Colonic mucosa (tissue), 4 donors: ENCODE measurements around the gene FAM227B. TPM values are rescaled to one million over a fixed set of nuclear protein-coding genes. Genes with fewer than 3 reads are reported as not detected.
"Not testable (repeated sequence)": the region's sequence is repeated elsewhere in the genome, so short reads cannot be mapped to it uniquely, and the experiment has no call there.

Experiments
- DNase-seq: peaks from one replicate; pipeline ENCODE4 v3.0.0-alpha.2; 2020
- H3K27ac ChIP-seq: fragments of 200-600 bp; one replicate; pipeline ENCODE4 v1.8.0; 2021
- H3K27me3 ChIP-seq: fragments of 200-600 bp; one replicate; pipeline ENCODE4 v1.8.0; 2021
- H3K36me3 ChIP-seq: fragments of 200-600 bp; one replicate; pipeline ENCODE4 v1.8.0; 2021
- H3K4me1 ChIP-seq: fragments of 200-600 bp; one replicate; pipeline ENCODE4 v1.8.0; 2021; ENCODE audit warnings: mild to moderate bottlenecking
- H3K4me3 ChIP-seq: fragments of 200-600 bp; one replicate; pipeline ENCODE4 v1.8.0; 2021
- H3K9ac ChIP-seq, 2 donors: one replicate each; pipeline ENCODE4 v1.7.0; 2013; ENCODE audit warnings: control low read depth in 2 of 2, low read depth in 2 of 2, low read length in 2 of 2
- H3K9me3 ChIP-seq: fragments of 200-600 bp; one replicate; pipeline ENCODE4 v1.8.0; 2021
- intact Hi-C: fragments of 100-400 bp; cut with DNase I; formaldehyde crosslinking; loops from one replicate; pipeline ENCODE4 v1.14.1; 2022
- total RNA-seq, 2 donors: library from RNA; stranded (reverse); fragmentation: NEBNext Ultra II Directional in 1 of 2; extraction: Animal tissue kit (Norgen Biotek cat#: 25700) in 1 of 2; gene quantifications; one replicate each; pipeline ENCODE4 v1.2.1, GENCODE V29; 2021
- TF ChIP-seq, protein P1 (sequence below): fragments of 200-600 bp; IDR thresholded peaks from one replicate; pipeline ENCODE4 v1.8.0; 2022; ENCODE audit warnings: antibody characterized with exemption, mild to moderate bottlenecking
- donor health status: healthy.
- donor health status: DM: no; HTN: no; CAD: no.
- donor health status: DM: no; HTN: no; CAD: no.

The FAM227B gene
- total RNA-seq, 2 donors from 2014 or later: 1.0 to 2.3 TPM

DNA sequence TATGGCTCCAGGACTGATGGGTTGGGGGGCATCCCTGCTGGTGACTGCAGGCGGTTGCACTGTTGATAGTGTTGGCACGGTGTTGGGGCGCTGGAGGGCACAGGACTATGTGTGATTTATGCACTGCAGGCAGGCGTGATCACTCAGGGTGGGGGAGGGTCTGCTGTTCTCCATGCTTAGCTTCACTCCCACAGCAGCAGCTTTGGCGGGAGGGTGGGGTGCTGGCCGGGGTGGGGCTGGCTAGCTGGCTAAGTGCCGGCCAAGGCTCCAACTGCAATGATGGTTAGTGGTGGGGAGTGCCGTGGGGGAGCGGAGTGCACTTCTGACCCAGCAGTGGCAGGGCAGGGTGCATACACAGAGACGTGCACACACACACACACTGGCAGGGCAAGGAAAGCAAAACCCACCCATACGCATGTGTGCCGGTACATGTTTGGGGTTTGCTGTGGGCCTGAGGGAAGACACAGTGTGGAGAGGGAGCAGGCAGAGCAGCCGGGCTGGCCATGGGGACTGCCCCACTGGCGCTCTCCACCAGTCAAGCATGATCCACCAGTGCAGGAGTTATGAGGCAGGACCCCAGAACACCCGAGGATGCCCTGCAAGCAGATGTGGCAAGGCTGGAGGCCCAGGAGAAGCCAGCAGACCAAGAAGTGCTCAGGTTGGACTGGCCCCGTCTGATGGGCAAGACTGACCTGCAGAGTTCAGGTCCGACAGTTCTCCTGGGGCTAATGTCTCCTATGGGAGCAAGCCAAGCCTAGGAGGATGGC lies 214.1 kb downstream of the FAM227B start:
- intact Hi-C loops: no loop called here
- TF ChIP-seq, protein P1, sequence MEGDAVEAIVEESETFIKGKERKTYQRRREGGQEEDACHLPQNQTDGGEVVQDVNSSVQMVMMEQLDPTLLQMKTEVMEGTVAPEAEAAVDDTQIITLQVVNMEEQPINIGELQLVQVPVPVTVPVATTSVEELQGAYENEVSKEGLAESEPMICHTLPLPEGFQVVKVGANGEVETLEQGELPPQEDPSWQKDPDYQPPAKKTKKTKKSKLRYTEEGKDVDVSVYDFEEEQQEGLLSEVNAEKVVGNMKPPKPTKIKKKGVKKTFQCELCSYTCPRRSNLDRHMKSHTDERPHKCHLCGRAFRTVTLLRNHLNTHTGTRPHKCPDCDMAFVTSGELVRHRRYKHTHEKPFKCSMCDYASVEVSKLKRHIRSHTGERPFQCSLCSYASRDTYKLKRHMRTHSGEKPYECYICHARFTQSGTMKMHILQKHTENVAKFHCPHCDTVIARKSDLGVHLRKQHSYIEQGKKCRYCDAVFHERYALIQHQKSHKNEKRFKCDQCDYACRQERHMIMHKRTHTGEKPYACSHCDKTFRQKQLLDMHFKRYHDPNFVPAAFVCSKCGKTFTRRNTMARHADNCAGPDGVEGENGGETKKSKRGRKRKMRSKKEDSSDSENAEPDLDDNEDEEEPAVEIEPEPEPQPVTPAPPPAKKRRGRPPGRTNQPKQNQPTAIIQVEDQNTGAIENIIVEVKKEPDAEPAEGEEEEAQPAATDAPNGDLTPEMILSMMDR: no peak
- H3K27me3 ChIP-seq: no peaks in the 10 kb centered on the region
- no peaks in the 10 kb centered on the region for H3K36me3 ChIP-seq
- no peak overlapping the region for H3K9ac ChIP-seq
- no peaks in the 10 kb centered on the region for H3K9me3 ChIP-seq
- H3K27ac ChIP-seq: no peak overlapping the region
- H3K4me1 ChIP-seq: no peaks in the 10 kb centered on the region
- no peak for DNase-seq
- H3K4me3 ChIP-seq: no peak overlapping the region

DNA sequence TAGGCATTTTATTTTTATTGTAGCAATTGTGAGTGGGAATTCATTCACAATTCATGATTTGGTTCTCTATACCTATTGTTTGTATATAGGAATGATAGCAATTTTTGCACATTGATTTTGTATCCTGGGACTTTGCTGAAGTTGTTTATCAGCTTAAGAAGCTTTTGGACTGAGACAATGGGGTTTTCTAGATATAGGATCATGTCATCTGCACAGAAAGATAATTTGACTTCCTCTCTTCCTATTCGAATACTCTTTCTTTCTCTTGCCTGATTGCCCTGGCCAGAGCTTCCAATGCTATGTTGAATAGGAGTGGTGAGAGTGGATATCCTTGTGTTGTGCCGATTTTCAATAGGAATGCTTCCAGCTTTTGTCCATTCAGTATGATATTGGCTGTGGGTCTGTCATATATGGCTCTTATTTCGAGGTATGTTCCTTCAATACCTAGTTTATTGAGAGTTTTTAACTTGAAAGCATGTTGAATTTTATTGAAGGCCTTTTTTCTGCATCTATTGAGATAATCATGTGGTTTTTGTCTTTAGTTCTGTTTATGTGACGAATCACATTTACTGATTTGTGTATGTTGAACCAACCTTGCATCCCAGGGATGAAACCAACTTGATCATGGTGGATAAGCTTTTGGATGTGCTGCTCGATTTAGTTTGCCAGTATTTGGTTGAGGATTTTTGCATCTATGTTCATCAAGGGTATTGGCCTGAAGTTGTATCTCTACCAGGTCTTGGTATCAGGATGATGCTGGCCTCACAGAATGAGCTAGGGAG lies 217.9 kb downstream of the FAM227B start:
- H3K27me3 ChIP-seq, H3K4me1 ChIP-seq, DNase-seq, H3K4me3 ChIP-seq, intact Hi-C loops, H3K9ac ChIP-seq, H3K9me3 ChIP-seq, H3K36me3 ChIP-seq, H3K27ac ChIP-seq: not testable (repeated sequence)

DNA sequence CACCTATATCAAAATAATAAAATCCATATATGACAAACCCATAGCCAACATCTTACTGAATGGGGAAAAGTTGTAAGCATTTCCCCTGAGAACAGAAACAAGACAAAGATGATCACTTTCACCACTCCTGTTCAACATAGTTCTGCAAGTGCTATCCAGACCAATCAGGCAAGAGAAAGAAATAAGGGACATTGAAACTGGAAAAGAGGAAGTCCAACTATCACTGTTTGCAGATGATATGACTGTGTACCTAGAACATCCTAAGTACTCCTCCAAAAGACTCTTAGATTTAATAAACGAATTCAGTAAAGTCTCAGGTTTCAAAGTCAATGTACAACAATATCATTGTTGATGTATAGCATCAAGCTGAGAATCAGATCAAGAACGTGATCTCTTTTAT lies 233.1 kb downstream of the FAM227B start:
- no peak overlapping the region for H3K4me3 ChIP-seq
- H3K9me3 ChIP-seq: no peaks in the 10 kb centered on the region
- no peak overlapping the region for H3K9ac ChIP-seq
- intact Hi-C loops: no loop called here
- no peaks in the 10 kb centered on the region for H3K4me1 ChIP-seq
- DNase-seq: no peak
- H3K36me3 ChIP-seq: no peaks in the 10 kb centered on the region
- no peaks in the 10 kb centered on the region for H3K27me3 ChIP-seq
- H3K27ac ChIP-seq: no peak overlapping the region
- TF ChIP-seq, protein P1: no peak

DNA sequence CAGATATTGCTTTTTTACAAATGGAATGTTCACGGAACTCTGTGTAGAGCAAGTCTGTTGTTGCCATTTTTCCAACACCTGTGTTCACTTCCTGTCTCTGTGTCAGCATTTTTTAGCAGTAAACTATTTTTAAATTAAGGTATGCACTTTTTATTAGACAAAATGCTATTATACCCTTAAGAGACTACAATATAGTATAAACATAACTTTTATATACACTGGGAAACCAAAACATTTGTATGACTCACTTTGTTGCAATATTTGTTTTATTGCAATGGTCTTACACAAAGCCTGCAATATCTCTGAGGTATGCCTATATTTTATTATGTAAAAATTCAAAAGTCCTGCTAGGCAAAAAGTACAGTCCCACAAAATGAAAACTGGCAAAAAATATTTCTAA lies 237.4 kb downstream of the FAM227B start:
- no peaks in the 10 kb centered on the region for H3K36me3 ChIP-seq
- TF ChIP-seq, protein P1: no peak

DNA sequence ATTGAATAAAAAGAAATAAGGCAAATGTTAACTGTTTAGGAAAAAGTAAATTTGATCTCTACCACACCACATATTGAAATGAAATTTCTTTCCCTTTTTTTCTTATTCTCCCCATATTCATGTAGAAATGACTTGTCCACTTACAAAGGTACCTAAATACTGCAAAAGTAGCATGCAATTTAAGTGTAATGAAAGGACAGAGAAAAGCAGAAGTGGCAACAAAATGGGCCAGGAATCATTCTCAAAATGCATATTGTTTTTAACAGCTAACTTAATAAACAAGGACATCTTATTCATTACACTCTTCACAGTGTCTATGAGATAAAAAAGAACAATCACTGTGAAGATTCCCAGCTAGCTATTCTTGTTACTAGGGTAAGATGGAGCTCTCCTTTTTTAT lies 238.2 kb downstream of the FAM227B start:
- Histone ChIP-seq H3K4me3 (no peak overlapping the region), H3K27me3 (no peaks in the 10 kb centered on the region), H3K9me3 (no peaks in the 10 kb centered on the region), H3K36me3 (no peaks in the 10 kb centered on the region), H3K27ac (no peak overlapping the region), H3K9ac (no peak overlapping the region), H3K4me1 (no peaks in the 10 kb centered on the region)
- no peak for DNase-seq
- TF ChIP-seq, protein P1: no peak
- intact Hi-C loops: no loop called here

More for the DNA sequence above, 237.4 kb downstream of the FAM227B start:
- Histone ChIP-seq H3K9ac (no peak overlapping the region), H3K27ac (no peak overlapping the region), H3K4me3 (no peak overlapping the region), H3K27me3 (no peaks in the 10 kb centered on the region), H3K9me3 (no peaks in the 10 kb centered on the region), H3K4me1 (no peaks in the 10 kb centered on the region)
- no peak for DNase-seq
- intact Hi-C loops: no loop called here

DNA sequence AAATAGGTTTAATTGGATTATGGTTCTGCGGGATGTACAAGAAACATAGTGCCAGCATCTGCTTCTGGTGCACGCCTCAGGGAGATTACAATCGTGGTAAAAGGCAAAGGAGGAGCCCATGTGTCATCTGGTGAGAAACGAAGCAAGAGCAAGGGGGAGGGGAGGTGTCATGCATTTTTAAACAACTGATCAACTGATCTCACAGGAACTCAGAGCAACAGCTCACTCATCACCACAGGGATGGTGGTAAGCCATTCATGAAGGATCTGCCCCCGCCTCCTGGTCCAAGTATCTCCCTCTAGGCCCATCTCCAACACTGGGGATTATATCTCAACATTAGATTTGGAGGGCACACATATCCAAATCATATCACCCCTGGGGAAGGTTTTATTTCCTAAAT lies 239.7 kb downstream of the FAM227B start:
- no peak overlapping the region for H3K4me3 ChIP-seq
- TF ChIP-seq, protein P1: no peak
- H3K36me3 ChIP-seq: no peaks in the 10 kb centered on the region
- no peak for DNase-seq
- no peak overlapping the region for H3K9ac ChIP-seq
- no peaks in the 10 kb centered on the region for H3K27me3 ChIP-seq
- intact Hi-C loops: no loop called here
- no peak overlapping the region for H3K27ac ChIP-seq
- no peaks in the 10 kb centered on the region for H3K9me3 ChIP-seq
- H3K4me1 ChIP-seq: no peaks in the 10 kb centered on the region
